WERI-Rb-1 (cell line): ENCODE results near the gene RARS2.

Source experiments
- DNase-seq: peaks from one replicate; pipeline ENCODE4 v3.0.0-alpha.2; 2020
- H3K27ac ChIP-seq: fragments of 250-450 bp; sonication (Bioruptor Pico); 2 replicates; pipeline ENCODE4 v1.5.1; 2020; ENCODE audit warnings: mild to moderate bottlenecking, moderate library complexity
- H3K27me3 ChIP-seq: fragments of 250-450 bp; sonication (Bioruptor Pico); 2 replicates; pipeline ENCODE4 v1.5.1; 2021; ENCODE audit warnings: mild to moderate bottlenecking, low read depth, moderate library complexity; ENCODE audit not compliant: insufficient read depth, severe bottlenecking
- H3K36me3 ChIP-seq: fragments of 250-450 bp; sonication (Bioruptor Pico); 2 replicates; pipeline ENCODE4 v1.5.1; 2020; ENCODE audit warnings: mild to moderate bottlenecking, moderate library complexity
- H3K4me3 ChIP-seq: 2 replicates; pipeline ENCODE4 v1.5.1; 2011; ENCODE audit warnings: low read depth, mild to moderate bottlenecking, control low read depth, low read length
- H3K9me3 ChIP-seq: fragments of 250-450 bp; sonication (Bioruptor Pico); 2 replicates; pipeline ENCODE4 v1.5.1; 2021; ENCODE audit warnings: mild to moderate bottlenecking, moderate library complexity; ENCODE audit not compliant: severe bottlenecking
- CTCF ChIP-seq: IDR thresholded peaks from 2 replicates; pipeline ENCODE4 v1.5.1; 2011; ENCODE audit warnings: low read depth, mild to moderate bottlenecking, control low read depth, inconsistent platforms, low read length

Gene RARS2

DNA sequence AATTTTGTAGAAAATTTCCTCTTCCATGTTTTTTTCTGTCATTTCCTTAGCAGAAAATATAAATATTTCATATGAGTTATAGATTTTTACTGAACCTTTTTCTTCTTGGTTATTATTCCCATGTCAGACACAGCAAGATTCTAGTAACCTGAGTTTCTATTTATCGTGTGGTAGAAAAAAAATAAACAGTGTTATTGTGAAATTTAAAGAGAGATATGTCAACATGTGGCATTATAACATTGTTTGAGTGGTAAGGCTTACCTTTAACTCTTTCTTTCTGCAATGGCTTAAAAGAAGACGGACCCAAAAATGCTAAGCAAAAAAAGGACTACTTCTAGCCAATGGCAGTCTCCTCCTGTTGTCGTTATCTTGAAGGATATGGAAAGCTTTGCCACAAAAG is 19.0 kb upstream of the RARS2 start:
- H3K4me3 ChIP-seq = no peak overlapping the region
- peaks cover 25% of the 10 kb centered on the region for H3K36me3 ChIP-seq

DNA sequence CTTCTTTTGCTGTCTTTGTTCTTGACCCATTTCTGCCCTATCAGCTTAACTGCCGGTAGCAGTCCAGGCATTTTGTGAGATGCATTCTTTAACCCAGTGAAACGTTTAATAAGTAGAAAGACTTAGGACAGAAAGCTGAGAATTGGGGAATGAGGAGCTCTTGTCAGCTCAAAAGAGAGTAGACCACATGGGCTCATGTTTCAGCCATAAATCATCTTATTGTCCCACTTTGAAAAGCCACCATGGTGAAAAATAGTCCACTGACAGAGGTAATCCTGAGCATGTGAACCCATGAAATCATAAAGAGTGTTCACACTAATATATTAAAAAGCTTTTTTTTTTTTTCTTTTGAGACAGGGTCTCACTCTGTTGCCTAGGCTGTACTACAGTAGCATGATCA is 16.4 kb upstream of the RARS2 start:
- no peak for TF ChIP-seq CTCF
- H3K4me3 ChIP-seq = no peak overlapping the region
- no peak for DNase-seq
- no peak overlapping the region for H3K27ac ChIP-seq
- H3K27me3 ChIP-seq = no peaks in the 10 kb centered on the region
- H3K36me3 ChIP-seq = peaks cover 6% of the 10 kb centered on the region
- H3K9me3 ChIP-seq = no peaks in the 10 kb centered on the region

More for the DNA sequence above, 19.0 kb upstream of the RARS2 start:
- H3K9me3 ChIP-seq = no peaks in the 10 kb centered on the region
- no peak for TF ChIP-seq CTCF
- H3K27ac ChIP-seq = no peak overlapping the region
- H3K27me3 ChIP-seq = no peaks in the 10 kb centered on the region
- DNase-seq = no peak

DNA sequence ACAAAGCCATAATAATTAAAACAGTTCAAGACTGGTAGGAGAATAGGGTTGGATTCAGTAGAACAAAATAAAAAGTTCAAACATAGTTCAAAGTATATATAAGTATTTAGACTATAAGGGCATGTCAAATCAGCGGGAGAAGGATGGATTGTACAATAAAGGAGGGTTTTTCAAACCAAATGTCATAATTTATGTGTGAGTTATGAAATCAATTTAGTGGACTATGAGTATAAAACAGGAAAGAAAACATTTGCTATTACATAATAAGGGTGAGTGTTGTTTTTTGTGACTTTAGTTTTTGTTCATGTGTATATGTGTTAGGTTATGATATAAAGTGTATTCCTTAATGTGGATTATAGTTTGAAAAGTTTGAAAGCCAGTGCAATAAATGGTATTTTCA is 10.8 kb upstream of the RARS2 start:
- Histone ChIP-seq H3K9me3 (no peaks in the 10 kb centered on the region), H3K36me3 (peaks cover 4% of the 10 kb centered on the region), H3K27me3 (no peaks in the 10 kb centered on the region), H3K4me3 (no peak overlapping the region), H3K27ac (no peak overlapping the region)
- no peak for TF ChIP-seq CTCF
- no peak for DNase-seq

DNA sequence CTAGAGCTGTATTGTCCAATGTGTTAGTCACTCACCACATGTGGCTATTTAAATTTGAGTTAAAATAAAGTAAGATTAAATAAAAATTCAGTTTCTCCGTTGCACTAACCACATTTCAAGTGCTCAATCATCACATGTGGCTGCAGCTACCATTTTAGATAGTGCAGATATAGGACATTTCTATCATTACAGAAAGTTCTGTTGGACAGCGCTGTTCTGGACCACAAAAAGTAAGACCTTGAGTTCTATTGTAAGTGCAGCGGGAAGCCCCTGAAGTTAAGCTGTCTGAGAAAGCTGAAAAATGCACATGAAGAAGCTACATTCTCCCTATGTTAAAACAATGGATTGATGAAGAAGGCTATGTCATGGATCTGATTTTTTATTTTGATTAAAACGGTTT is 1.2 kb upstream of the RARS2 start:
- no peaks in the 10 kb centered on the region for H3K9me3 ChIP-seq
- no peak for TF ChIP-seq CTCF
- no peak overlapping the region for H3K27ac ChIP-seq
- no peak for DNase-seq
- H3K27me3 ChIP-seq = no peaks in the 10 kb centered on the region
- peak overlapping the region; percentile 99 for H3K4me3 ChIP-seq
- peaks cover 31% of the 10 kb centered on the region for H3K36me3 ChIP-seq

DNA sequence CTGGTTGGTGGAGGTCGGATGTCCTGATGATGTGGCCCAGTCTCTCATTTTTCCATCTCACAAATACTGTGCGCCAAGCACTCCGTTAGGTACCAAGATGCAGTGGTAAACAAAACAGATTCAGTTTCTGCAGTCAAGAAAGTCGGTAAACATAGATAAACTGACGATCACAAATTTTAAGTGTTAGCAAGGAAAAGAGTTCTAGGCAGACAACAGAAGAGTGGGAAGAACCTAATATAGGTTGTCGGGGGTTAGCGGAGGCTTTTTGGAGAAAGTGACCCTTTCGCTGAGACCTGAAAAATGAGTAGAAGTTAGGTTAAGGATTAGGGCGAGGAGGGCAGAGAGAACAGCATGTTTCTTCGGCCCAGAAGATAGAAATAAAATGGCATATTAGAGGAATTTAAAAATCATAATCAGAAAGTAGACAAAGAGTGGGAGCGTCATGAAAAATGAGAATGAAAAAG is 662 bp upstream of the RARS2 start:
- no peaks in the 10 kb centered on the region for H3K9me3 ChIP-seq
- H3K36me3 ChIP-seq = peaks cover 29% of the 10 kb centered on the region
- no peaks in the 10 kb centered on the region for H3K27me3 ChIP-seq
- DNase-seq = no peak
- H3K4me3 ChIP-seq = peak overlapping the region; percentile 99
- TF ChIP-seq CTCF = no peak
- H3K27ac ChIP-seq = peak overlapping the region; percentile 73

DNA sequence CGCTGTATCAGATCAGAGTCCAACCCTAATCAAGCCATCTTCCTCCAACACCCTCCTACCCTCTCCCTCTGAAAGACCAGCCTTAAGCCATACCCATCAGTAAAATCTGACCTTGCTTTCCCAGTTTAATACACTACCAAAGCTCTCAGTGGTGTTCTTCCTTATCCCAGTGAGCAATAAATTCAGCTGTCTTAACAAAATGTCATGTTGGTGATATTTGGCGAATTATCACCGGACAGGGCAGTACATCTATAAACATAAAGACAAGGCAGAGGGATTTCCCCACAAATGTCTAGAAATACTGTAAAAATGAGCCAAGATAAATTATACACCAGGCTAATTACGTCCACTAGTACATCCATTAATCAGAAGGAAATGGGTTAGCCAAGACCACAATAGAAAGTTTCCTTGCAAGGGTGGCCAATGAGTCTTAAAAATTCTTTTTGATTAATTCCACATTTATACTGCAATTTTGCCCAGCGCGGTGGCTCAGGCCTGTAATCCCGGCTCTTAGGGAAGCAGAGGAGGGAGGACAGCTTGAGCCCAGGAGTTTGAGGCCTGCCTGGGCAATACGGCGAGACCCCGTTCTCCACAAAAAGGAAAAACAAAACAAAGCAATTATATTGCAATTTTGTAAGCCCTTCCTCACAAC is 905 bp downstream of the RARS2 start:
- Histone ChIP-seq H3K4me3 (peak overlapping the region; percentile 99), H3K27me3 (no peaks in the 10 kb centered on the region), H3K27ac (peak overlapping the region; percentile 66; the same call in 1 of the 2 replicates), H3K9me3 (no peaks in the 10 kb centered on the region), H3K36me3 (peaks cover 26% of the 10 kb centered on the region)
- no peak for DNase-seq
- no peak for TF ChIP-seq CTCF
